Thymus (tissue), 11 donors: Measurements from ENCODE around the gene PLXNB3. TPM values are rescaled to one million over a fixed set of nuclear protein-coding genes. Genes with fewer than 3 reads are reported as not detected.
"Not testable (repeated sequence)": the region's sequence is repeated elsewhere in the genome, so short reads cannot be mapped to it uniquely, and the experiment has no call there.

Source experiments
- DNase-seq, 9 donors: peaks; one replicate each; pipeline ENCODE4 v3.0.0-alpha.2; 2013; ENCODE audit warnings: low spot score in 9 of 9, low read depth in 6 of 9, missing footprints in 1 of 9
- H3K27ac ChIP-seq, 2 donors: one replicate each; pipeline ENCODE4 v1.5.1; 2013; ENCODE audit warnings: control low read depth in 1 of 2, low read depth in 1 of 2, low read length in 1 of 2, mild to moderate bottlenecking in 1 of 2, moderate library complexity in 1 of 2
- H3K27me3 ChIP-seq, 2 donors: one replicate each; pipeline ENCODE4 v1.5.1; 2013; ENCODE audit warnings: low read length in 1 of 2; ENCODE audit not compliant: control insufficient read depth in 2 of 2, insufficient read depth in 1 of 2
- H3K36me3 ChIP-seq, 2 donors: one replicate each; pipeline ENCODE4 v1.5.1; 2013; ENCODE audit warnings: low read length in 1 of 2, mild to moderate bottlenecking in 1 of 2, moderate library complexity in 1 of 2; ENCODE audit not compliant: control insufficient read depth in 2 of 2, insufficient read depth in 2 of 2
- H3K4me1 ChIP-seq, 2 donors: one replicate each; pipeline ENCODE4 v1.5.1; 2013; ENCODE audit warnings: low read length in 2 of 2; ENCODE audit not compliant: control insufficient read depth in 2 of 2, insufficient read depth in 2 of 2
- H3K4me3 ChIP-seq, 2 donors: one replicate each; pipeline ENCODE4 v1.5.1; 2013; ENCODE audit warnings: low read length in 2 of 2, control low read depth in 1 of 2, mild to moderate bottlenecking in 1 of 2
- H3K9me3 ChIP-seq, 2 donors: one replicate each; pipeline ENCODE4 v1.5.1; 2013; ENCODE audit warnings: low read length in 1 of 2, mild to moderate bottlenecking in 1 of 2; ENCODE audit not compliant: control insufficient read depth in 2 of 2, insufficient read depth in 1 of 2
- WGBS: extraction: QIAGEN DNeasy Blood & Tissue Kit; methylation state at CpG from one replicate; pipeline ENCODE4 v1.1.7; 2013; 5-methylcytosine and 5-hydroxymethylcytosine counted together
- polyA plus RNA-seq: library from polyadenylated mRNA; stranded (reverse); fragments of 200-250 nt; gene quantifications from one replicate; pipeline ENCODE4 v1.2.3, GENCODE V29; 2013
- total RNA-seq: library from RNA; stranded (reverse); fragments of 120-200 nt; gene quantifications from one replicate; pipeline ENCODE4 v1.2.4, GENCODE V29; 2013
- donor health status: healthy.

PLXNB3 gene
- total and polyA plus RNA-seq, 2 donors: 0.14 to 0.71 TPM

DNA sequence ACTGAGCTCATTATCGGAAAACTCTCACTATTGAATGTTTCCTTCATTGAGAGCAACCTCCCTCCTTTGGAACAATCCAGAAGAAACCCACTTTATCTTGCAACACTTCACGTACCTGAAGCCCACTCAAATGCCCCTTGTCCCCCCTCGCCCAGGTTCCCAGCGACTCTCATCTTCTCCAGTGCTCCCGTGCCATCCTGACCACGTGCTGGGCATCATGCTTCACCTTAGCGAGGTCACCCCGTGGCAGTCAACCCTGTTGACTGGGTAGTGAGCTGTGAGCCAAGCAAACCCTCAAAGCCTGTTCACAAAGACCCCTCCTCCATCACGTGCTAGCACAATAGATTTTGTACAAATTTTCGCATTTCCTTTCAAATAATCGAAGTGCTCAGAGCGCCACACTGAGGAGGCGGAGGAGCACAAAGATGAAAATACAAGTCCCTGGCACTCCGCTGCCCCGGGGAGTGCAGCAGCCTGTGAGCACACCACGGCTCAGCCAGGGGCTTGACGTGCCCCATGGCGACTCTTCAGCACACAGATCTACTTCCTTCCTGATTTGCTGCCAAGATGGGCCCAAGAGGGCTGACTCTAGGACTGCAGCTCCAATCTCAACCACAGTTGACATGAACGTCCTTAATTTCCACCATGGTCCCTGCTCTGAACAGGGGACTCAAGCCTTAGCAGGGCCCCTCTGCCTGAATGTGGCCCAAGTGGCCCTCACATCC lies 50.7 kb downstream of the PLXNB3 start:
- H3K9me3 ChIP-seq: no peaks in the 10 kb centered on the region
- WGBS: 66% methylated on average over 19 of the region's 19 CpGs
- no peaks in the 10 kb centered on the region for H3K36me3 ChIP-seq
- H3K27ac ChIP-seq: no peak overlapping the region
- peaks cover 0 to 11% of the 10 kb centered on the region in 2 donors for H3K4me1 ChIP-seq
- H3K4me3 ChIP-seq: no peak overlapping the region
- H3K27me3 ChIP-seq: peaks cover 0 to 53% of the 10 kb centered on the region in 2 donors
- no peak for DNase-seq

DNA sequence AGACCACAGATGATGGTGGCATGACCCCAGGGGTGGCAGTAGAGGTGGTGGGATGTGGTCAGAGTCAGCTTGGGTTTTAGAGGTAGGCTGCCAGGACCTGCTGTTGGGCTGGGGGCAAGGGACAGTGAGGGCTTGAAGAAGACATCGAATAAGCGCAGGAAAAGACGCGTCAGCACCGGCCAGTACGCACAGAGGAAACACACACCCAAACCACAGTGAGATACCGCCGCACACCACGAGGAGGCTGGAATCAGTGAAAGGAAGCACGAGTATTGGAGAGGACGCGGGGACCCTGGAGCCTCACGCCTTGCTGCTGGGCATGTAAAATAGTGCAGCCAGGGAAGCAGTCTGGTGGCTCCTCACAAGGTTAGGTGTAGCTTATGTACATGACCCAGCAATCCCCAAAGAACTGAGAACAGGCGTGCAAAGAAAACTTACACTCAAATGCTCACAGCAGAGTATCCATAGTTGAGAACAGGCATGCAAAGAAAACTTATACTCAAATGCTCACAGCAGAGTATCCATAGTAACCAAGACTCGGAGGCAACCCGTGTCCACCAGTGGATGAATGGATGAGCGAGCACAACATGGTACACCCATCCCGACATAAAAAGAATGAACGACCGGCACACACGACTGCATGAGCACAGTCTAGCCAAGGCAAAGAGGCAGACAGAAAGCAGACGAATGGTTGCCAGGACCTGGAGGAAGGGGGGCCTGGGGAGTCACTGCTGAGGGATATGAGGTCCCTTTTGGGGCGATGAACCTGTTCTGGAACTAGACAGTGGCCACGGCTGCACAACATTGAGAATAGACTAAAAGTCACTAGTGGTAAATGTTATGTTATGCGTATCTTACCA lies 53.0 kb downstream of the PLXNB3 start:
- Histone ChIP-seq H3K9me3 (no peaks in the 10 kb centered on the region), H3K27me3 (peaks cover 0 to 52% of the 10 kb centered on the region in 2 donors), H3K4me3 (no peak overlapping the region), H3K36me3 (no peaks in the 10 kb centered on the region), H3K4me1 (peaks cover 0 to 24% of the 10 kb centered on the region in 2 donors), H3K27ac (no peak overlapping the region)
- WGBS: 49% methylated on average over 25 of the region's 25 CpGs
- DNase-seq: no peak

DNA sequence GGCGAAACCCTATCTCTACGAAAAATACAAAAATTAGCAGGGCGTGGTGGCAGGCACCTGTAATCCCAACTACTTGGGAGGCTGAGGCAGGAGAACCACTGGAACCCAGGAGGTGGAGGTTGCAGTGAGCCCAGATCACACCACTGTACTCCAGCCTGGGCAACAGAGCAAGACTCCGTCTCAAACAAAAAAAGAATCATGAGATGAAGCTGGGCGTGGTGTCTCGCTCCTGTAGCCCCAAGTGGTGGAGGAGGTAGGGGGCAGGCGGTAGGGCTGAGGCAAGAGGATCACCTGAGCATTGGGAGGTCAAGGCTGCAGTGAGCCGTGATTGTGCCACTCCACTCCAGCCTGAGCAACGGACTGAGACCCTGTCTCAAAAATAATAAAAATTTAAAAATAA lies 54.0 kb downstream of the PLXNB3 start:
- Histone ChIP-seq H3K27me3 (peaks cover 0 to 45% of the 10 kb centered on the region in 2 donors), H3K4me1 (peaks cover 0 to 24% of the 10 kb centered on the region in 2 donors)
- not testable (repeated sequence) for H3K36me3 ChIP-seq, H3K4me3 ChIP-seq, H3K9me3 ChIP-seq, DNase-seq, H3K27ac ChIP-seq
- WGBS: 99% methylated on average over 9 of the region's 9 CpGs

DNA sequence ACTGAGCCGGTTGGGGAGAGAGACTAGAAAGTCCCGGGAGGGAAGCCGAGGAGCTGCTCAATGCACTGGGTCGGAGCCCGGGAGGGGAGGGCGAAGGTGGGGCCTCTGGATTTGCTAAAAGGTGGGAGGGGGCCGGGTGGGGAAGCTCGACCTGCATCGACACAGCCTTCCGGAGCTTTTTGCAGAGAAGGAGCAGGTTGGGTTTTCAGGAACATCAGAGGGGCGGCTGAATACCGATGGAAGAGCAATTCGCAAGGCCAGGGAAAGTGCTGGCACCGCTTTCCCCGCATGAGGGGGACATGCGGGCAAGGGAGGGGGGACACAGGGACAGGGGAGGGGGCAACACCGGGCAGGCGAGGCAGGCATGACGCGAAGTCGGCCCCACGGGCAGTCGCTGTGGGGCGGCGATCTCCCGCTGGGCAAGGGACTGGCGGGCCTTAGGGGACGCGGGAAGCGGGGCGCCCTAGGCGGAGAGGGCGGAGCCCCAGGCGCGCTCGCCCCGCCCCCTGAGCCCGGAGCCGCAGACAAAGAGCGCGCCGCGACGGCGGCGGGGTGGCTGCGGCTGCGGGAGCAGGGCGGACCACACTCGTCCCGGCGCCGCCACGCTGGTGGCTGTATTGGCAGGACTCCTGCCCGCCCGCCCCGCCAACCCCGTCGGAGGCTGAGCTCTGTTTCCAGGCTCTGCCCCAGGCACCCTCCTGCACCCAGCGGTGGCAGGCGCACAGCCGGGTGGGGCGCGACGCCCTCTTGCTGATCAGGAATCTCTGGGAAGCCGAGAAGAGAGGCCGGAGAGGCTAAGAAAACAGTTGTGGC lies 54.7 kb downstream of the PLXNB3 start:
- Histone ChIP-seq H3K27ac (no peak overlapping the region), H3K9me3 (no peaks in the 10 kb centered on the region), H3K36me3 (no peaks in the 10 kb centered on the region), H3K27me3 (peaks cover 0 to 48% of the 10 kb centered on the region in 2 donors), H3K4me1 (peaks cover 0 to 24% of the 10 kb centered on the region in 2 donors), H3K4me3 (peak overlapping the region; percentile 20 to 44)
- 12% methylated on average over 63 of the region's 67 CpGs for WGBS
- peak in 5 of 9 donors; percentile 14 to 56 (median 40) for DNase-seq

DNA sequence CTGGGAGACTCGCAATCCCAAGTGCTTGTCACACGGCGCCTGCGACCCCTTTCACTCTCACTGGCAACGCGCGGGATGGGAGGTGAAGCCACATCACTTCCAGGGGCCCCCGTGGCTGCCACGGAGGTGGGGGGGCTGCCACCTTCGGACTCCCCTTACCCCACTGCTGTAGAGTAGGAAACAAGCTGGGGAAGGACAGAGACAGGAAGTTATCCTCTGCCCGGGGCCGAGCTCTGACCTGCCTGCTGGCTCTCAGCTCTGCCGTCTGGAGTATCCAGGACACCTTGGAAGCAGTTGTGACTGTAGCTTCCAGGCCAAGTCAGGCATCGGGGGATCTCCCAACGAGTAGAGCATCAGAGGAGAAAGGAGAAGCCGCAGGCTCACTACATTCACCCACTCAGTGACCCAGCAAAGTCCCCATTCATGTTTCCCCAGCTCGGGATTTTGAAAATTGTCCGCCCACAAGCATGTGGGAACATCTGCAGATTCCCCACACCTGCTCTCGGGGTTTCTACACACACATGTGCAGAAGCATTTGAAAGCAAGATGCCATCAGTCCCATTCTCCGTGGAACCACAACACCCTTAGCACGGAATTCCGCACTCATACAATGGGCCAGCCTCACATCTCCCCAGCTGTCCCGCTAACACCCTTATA lies 55.5 kb downstream of the PLXNB3 start:
- no peak for DNase-seq
- no peak overlapping the region for H3K27ac ChIP-seq
- peak overlapping the region; percentile 20 to 44 for H3K4me3 ChIP-seq
- H3K36me3 ChIP-seq: no peaks in the 10 kb centered on the region
- WGBS: 39% methylated on average over 23 of the region's 23 CpGs
- H3K4me1 ChIP-seq: peaks cover 0 to 24% of the 10 kb centered on the region in 2 donors
- peaks cover 0 to 54% of the 10 kb centered on the region in 2 donors for H3K27me3 ChIP-seq
- H3K9me3 ChIP-seq: no peaks in the 10 kb centered on the region

DNA sequence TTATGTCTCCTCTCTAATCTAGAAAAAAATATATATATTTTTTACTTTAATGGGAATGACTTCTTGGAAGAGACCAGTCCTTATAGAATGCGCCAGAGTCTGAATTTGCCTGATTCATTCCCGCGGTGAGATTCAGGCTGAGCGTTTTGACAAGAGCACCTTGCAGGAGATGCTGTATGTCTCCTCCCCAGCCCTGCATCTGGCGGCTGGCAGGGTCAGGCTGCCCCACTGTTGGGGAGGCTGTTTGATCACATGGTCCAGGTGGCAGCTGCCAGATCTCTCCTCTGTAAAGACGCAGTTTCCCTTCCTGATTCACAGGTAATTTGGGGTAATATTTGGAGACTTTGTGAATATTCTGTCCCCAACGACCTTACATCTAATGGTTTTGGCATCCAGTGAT lies 56.6 kb downstream of the PLXNB3 start:
- no peak overlapping the region for H3K27ac ChIP-seq
- peaks cover 0 to 59% of the 10 kb centered on the region in 2 donors for H3K27me3 ChIP-seq
- WGBS: 55% methylated on average over 7 of the region's 7 CpGs
- no peak overlapping the region for H3K4me3 ChIP-seq
- H3K4me1 ChIP-seq: peaks cover 0 to 24% of the 10 kb centered on the region in 2 donors
- no peaks in the 10 kb centered on the region for H3K36me3 ChIP-seq
- no peak for DNase-seq
- no peaks in the 10 kb centered on the region for H3K9me3 ChIP-seq

DNA sequence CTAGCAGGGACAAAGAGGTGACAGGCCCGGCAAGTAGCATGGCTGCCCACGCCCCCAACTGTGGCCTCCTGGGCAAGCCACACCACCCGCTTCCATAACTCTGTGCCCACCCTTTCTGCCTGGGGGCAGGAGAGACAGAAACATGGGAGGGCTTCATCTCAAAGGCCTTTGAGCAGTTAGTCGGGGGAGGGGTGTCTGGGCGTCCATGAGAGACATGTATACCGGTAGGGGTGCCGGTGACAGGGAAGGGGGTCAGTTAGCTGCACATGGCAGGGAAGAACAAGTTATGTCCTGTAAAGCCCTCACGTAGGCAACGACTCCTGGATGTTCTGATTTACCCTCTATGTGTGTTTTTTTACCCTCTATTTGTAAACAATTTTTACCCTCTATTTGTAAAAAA lies 57.0 kb downstream of the PLXNB3 start:
- Histone ChIP-seq H3K27ac (no peak overlapping the region), H3K4me3 (no peak overlapping the region), H3K27me3 (peaks cover 0 to 64% of the 10 kb centered on the region in 2 donors), H3K4me1 (peaks cover 0 to 24% of the 10 kb centered on the region in 2 donors), H3K36me3 (no peaks in the 10 kb centered on the region), H3K9me3 (no peaks in the 10 kb centered on the region)
- WGBS: 92% methylated on average over 9 of the region's 9 CpGs
- DNase-seq: no peak

DNA sequence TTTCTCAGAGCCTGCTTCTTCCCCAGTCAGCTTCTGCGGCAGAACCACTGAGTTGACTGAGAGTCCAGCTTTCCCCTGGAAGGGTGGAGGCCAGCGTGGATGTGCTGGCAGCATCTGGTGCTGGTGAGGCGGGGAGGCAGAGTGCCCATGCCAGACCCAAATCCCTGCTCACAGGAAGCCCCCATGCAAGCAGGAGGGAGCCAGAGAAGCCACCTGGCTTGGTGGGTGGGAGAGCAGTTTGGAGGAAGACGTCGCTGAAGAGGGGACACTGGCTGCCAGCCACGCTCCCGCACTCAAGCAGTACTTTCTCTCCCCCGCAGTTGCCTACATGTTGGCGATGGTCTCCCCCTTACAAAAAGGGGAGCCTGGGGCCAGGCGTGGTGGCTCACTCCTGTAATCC lies 60.3 kb downstream of the PLXNB3 start:
- Histone ChIP-seq H3K9me3 (no peaks in the 10 kb centered on the region), H3K4me3 (no peak overlapping the region), H3K27me3 (peaks cover 7 to 67% of the 10 kb centered on the region in 2 donors), H3K36me3 (no peaks in the 10 kb centered on the region), H3K27ac (no peak overlapping the region), H3K4me1 (peaks cover 0 to 17% of the 10 kb centered on the region in 2 donors)
- DNase-seq: no peak
- WGBS: 52% methylated on average over 10 of the region's 10 CpGs
